ENCODE measurements around the gene RHBDF2.

GRCh38 chr17:76531486-76532038, 30.3 kb upstream of the RHBDF2 start:
- TF ChIP-seq CTCF (IDR thresholded peaks at IDR 0.05 in 4 of 5, conservative IDR thresholded peaks at IDR 0.05 in 1 of 5) (no peak), POLR2A (IDR thresholded peaks at IDR 0.05) (no peak)
